ENCODE data around the gene COPS6.

Gene COPS6

GRCh38 chr7:100107890-100108289 lies 19.1 kb downstream of the COPS6 start:
- 70% methylated on average over 11 of the region's 11 CpGs for WGBS

GRCh38 chr7:100109521-100110163 lies 20.9 kb downstream of the COPS6 start:
- H3K4me2 ChIP-seq (ENCODE audit: low read length, poor library complexity, severe bottlenecking) = no peak overlapping the region
- H2AK5ac ChIP-seq (ENCODE audit: low read length, severe bottlenecking) = no peak overlapping the region
- H3K9ac ChIP-seq (ENCODE audit: low read length) = no peak overlapping the region
- no peak overlapping the region for H3K23ac ChIP-seq (ENCODE audit: low read length in 2 of 2)
- no peak overlapping the region for H2BK5ac ChIP-seq (ENCODE audit: low read depth, low read length, poor library complexity, severe bottlenecking)
- WGBS = 91% methylated on average over 12 of the region's 12 CpGs
- no peaks in the 10 kb centered on the region for H3K27me3 ChIP-seq (ENCODE audit: control insufficient read depth in 1 of 2, insufficient read depth in 1 of 2, low read length in 2 of 2)
- no peak overlapping the region for H3K27ac ChIP-seq (ENCODE audit: low read length, poor library complexity, severe bottlenecking)
- H4K91ac ChIP-seq (ENCODE audit: low read length) = no peak overlapping the region
- peaks cover 17% of the 10 kb centered on the region for H3K79me1 ChIP-seq (replicated peaks; ENCODE audit: low read length, poor library complexity, severe bottlenecking)
- H4K8ac ChIP-seq (ENCODE audit: low read length) = no peak overlapping the region
- H2BK15ac ChIP-seq (ENCODE audit: low read depth, poor library complexity, severe bottlenecking) = no peak overlapping the region
- H3K9me3 ChIP-seq (ENCODE audit: control insufficient read depth, low read length) = no peaks in the 10 kb centered on the region
- no peak overlapping the region for H3K4ac ChIP-seq (ENCODE audit: low read depth in 1 of 2, low read length in 2 of 2)
- H3K18ac ChIP-seq (ENCODE audit: low read depth in 1 of 2, low read length in 2 of 2) = no peak overlapping the region
- H2BK12ac ChIP-seq (ENCODE audit: low read length in 2 of 2) = no peak overlapping the region
- DNase-seq = no peak
- H3K14ac ChIP-seq (ENCODE audit: low read length in 2 of 2) = no peak overlapping the region
- H2BK120ac ChIP-seq (ENCODE audit: low read depth, low read length) = no peak overlapping the region
- no peaks in the 10 kb centered on the region for H3K4me1 ChIP-seq (ENCODE audit: control insufficient read depth, insufficient read depth, low read depth, low read length)
- no peak overlapping the region for H2AFZ ChIP-seq (ENCODE audit: low read depth, low read length)
- peaks cover 88 to 89% of the 10 kb centered on the region in 2 experiments for H3K36me3 ChIP-seq (ENCODE audit: control insufficient read depth in 1 of 2, insufficient read depth in 2 of 2, low read depth in 1 of 2, low read length in 2 of 2)
- H3K4me3 ChIP-seq (ENCODE audit: insufficient read depth in 1 of 2, low read depth in 1 of 2, low read length in 2 of 2) = no peak overlapping the region

More at GRCh38 chr7:100107890-100108289, 19.1 kb downstream of the COPS6 start:
- no peak overlapping the region for H3K4me3 ChIP-seq (ENCODE audit: insufficient read depth in 1 of 2, low read depth in 1 of 2, low read length in 2 of 2)
- no peak overlapping the region for H2BK5ac ChIP-seq (ENCODE audit: low read depth, low read length, poor library complexity, severe bottlenecking)
- H4K8ac ChIP-seq (ENCODE audit: low read length) = peak overlapping the region; percentile 22
- H4K91ac ChIP-seq (ENCODE audit: low read length) = no peak overlapping the region
- H2BK15ac ChIP-seq (ENCODE audit: low read depth, poor library complexity, severe bottlenecking) = no peak overlapping the region
- H3K4ac ChIP-seq (ENCODE audit: low read depth in 1 of 2, low read length in 2 of 2) = no peak overlapping the region
- no peak overlapping the region for H3K27ac ChIP-seq (ENCODE audit: low read length, poor library complexity, severe bottlenecking)
- no peak overlapping the region for H2AK5ac ChIP-seq (ENCODE audit: low read length, severe bottlenecking)
- H3K27me3 ChIP-seq (ENCODE audit: control insufficient read depth in 1 of 2, insufficient read depth in 1 of 2, low read length in 2 of 2) = no peaks in the 10 kb centered on the region
- no peak for DNase-seq
- no peak overlapping the region for H3K23ac ChIP-seq (ENCODE audit: low read length in 2 of 2)
- peaks cover 12% of the 10 kb centered on the region for H3K79me1 ChIP-seq (replicated peaks; ENCODE audit: low read length, poor library complexity, severe bottlenecking)
- H3K36me3 ChIP-seq (ENCODE audit: control insufficient read depth in 1 of 2, insufficient read depth in 2 of 2, low read depth in 1 of 2, low read length in 2 of 2) = peaks cover 83 to 88% of the 10 kb centered on the region in 2 experiments
- peak overlapping the region in 1 of 2 experiments; percentile 43 for H3K18ac ChIP-seq (ENCODE audit: low read depth in 1 of 2, low read length in 2 of 2)
- peaks cover 2% of the 10 kb centered on the region for H3K4me1 ChIP-seq (ENCODE audit: control insufficient read depth, insufficient read depth, low read depth, low read length)
- peak overlapping the region in 1 of 2 experiments; percentile 21 for H2BK12ac ChIP-seq (ENCODE audit: low read length in 2 of 2)
- no peak overlapping the region for H3K4me2 ChIP-seq (ENCODE audit: low read length, poor library complexity, severe bottlenecking)
- no peak overlapping the region for H2BK120ac ChIP-seq (ENCODE audit: low read depth, low read length)
- no peak overlapping the region for H2AFZ ChIP-seq (ENCODE audit: low read depth, low read length)
- no peak overlapping the region for H3K9ac ChIP-seq (ENCODE audit: low read length)
- no peak overlapping the region for H3K14ac ChIP-seq (ENCODE audit: low read length in 2 of 2)
- H3K9me3 ChIP-seq (ENCODE audit: control insufficient read depth, low read length) = no peaks in the 10 kb centered on the region

GRCh38 chr7:100111156-100111555 lies 22.4 kb downstream of the COPS6 start:
- H4K8ac ChIP-seq (ENCODE audit: low read length) = no peak overlapping the region
- H3K18ac ChIP-seq (ENCODE audit: low read depth in 1 of 2, low read length in 2 of 2) = no peak overlapping the region
- no peaks in the 10 kb centered on the region for H3K9me3 ChIP-seq (ENCODE audit: control insufficient read depth, low read length)
- H3K14ac ChIP-seq (ENCODE audit: low read length in 2 of 2) = no peak overlapping the region
- H3K4ac ChIP-seq (ENCODE audit: low read depth in 1 of 2, low read length in 2 of 2) = no peak overlapping the region
- peaks cover 22% of the 10 kb centered on the region for H3K79me1 ChIP-seq (replicated peaks; ENCODE audit: low read length, poor library complexity, severe bottlenecking)
- no peak overlapping the region for H2AFZ ChIP-seq (ENCODE audit: low read depth, low read length)
- H3K27ac ChIP-seq (ENCODE audit: low read length, poor library complexity, severe bottlenecking) = no peak overlapping the region
- 96% methylated on average over 7 of the region's 7 CpGs for WGBS
- no peak overlapping the region for H2BK12ac ChIP-seq (ENCODE audit: low read length in 2 of 2)
- H3K4me1 ChIP-seq (ENCODE audit: control insufficient read depth, insufficient read depth, low read depth, low read length) = no peaks in the 10 kb centered on the region
- H2AK5ac ChIP-seq (ENCODE audit: low read length, severe bottlenecking) = no peak overlapping the region
- H4K91ac ChIP-seq (ENCODE audit: low read length) = no peak overlapping the region
- no peak overlapping the region for H2BK15ac ChIP-seq (ENCODE audit: low read depth, poor library complexity, severe bottlenecking)
- H3K27me3 ChIP-seq (ENCODE audit: control insufficient read depth in 1 of 2, insufficient read depth in 1 of 2, low read length in 2 of 2) = no peaks in the 10 kb centered on the region
- no peak overlapping the region for H3K4me2 ChIP-seq (ENCODE audit: low read length, poor library complexity, severe bottlenecking)
- no peak for DNase-seq
- H2BK5ac ChIP-seq (ENCODE audit: low read depth, low read length, poor library complexity, severe bottlenecking) = no peak overlapping the region
- no peak overlapping the region for H2BK120ac ChIP-seq (ENCODE audit: low read depth, low read length)
- H3K4me3 ChIP-seq (ENCODE audit: insufficient read depth in 1 of 2, low read depth in 1 of 2, low read length in 2 of 2) = no peak overlapping the region
- peak overlapping the region in 1 of 2 experiments; percentile 28 for H3K23ac ChIP-seq (ENCODE audit: low read length in 2 of 2)
- H3K36me3 ChIP-seq (ENCODE audit: control insufficient read depth in 1 of 2, insufficient read depth in 2 of 2, low read depth in 1 of 2, low read length in 2 of 2) = peaks cover 73 to 76% of the 10 kb centered on the region in 2 experiments
- no peak overlapping the region for H3K9ac ChIP-seq (ENCODE audit: low read length)

- Histone ChIP-seq H3K9me3 (ENCODE audit: control insufficient read depth, low read length) (no peaks in the 10 kb centered on the region), H2BK12ac (ENCODE audit: low read length in 2 of 2) (no peak overlapping the region), H3K4ac (ENCODE audit: low read depth in 1 of 2, low read length in 2 of 2) (no peak overlapping the region), H3K4me1 (ENCODE audit: control insufficient read depth, insufficient read depth, low read depth, low read length) (no peaks in the 10 kb centered on the region), H3K4me2 (ENCODE audit: low read length, poor library complexity, severe bottlenecking) (no peak overlapping the region), H3K23ac (ENCODE audit: low read length in 2 of 2) (no peak overlapping the region), H3K79me1 (replicated peaks; ENCODE audit: low read length, poor library complexity, severe bottlenecking) (peaks cover 23% of the 10 kb centered on the region), H3K18ac (ENCODE audit: low read depth in 1 of 2, low read length in 2 of 2) (no peak overlapping the region), H3K27ac (ENCODE audit: low read length, poor library complexity, severe bottlenecking) (no peak overlapping the region), H2AFZ (ENCODE audit: low read depth, low read length) (no peak overlapping the region), H3K36me3 (ENCODE audit: control insufficient read depth in 1 of 2, insufficient read depth in 2 of 2, low read depth in 1 of 2, low read length in 2 of 2) (peaks cover 66 to 68% of the 10 kb centered on the region in 2 experiments), H2BK15ac (ENCODE audit: low read depth, poor library complexity, severe bottlenecking) (no peak overlapping the region), H3K9ac (ENCODE audit: low read length) (no peak overlapping the region), H2BK5ac (ENCODE audit: low read depth, low read length, poor library complexity, severe bottlenecking) (no peak overlapping the region), H3K27me3 (ENCODE audit: control insufficient read depth in 1 of 2, insufficient read depth in 1 of 2, low read length in 2 of 2) (no peaks in the 10 kb centered on the region), H4K8ac (ENCODE audit: low read length) (no peak overlapping the region), H2AK5ac (ENCODE audit: low read length, severe bottlenecking) (no peak overlapping the region), H3K4me3 (ENCODE audit: insufficient read depth in 1 of 2, low read depth in 1 of 2, low read length in 2 of 2) (no peak overlapping the region), H2BK120ac (ENCODE audit: low read depth, low read length) (no peak overlapping the region), H4K91ac (ENCODE audit: low read length) (no peak overlapping the region), H3K14ac (ENCODE audit: low read length in 2 of 2) (no peak overlapping the region)
- no peak for DNase-seq
- 94% methylated on average over 10 of the region's 13 CpGs for WGBS
Measured at GRCh38 chr7:100111914-100112313, 23.1 kb downstream of the COPS6 start.
